ENCODE measurements around the gene FJX1.
A peak's percentile ranks its signal among the peaks of the same experiment; 100 is the strongest.

The FJX1 gene

GRCh38 chr11:35617687-35618496 is at the start of gene FJX1:
Gene FJX1 (plus strand): TSS chr11:35618460. CDS start chr11:35618637, 177 bp downstream.
- DNase-seq (ENCODE audit: low read depth): peak; percentile 97

- DNase-seq (ENCODE audit: low read depth): no peak
These were observed 46.6 kb upstream of the FJX1 start for GRCh38 chr11:35571696-35572095.

GRCh38 chr11:35579557-35580396 is 38.5 kb upstream of the FJX1 start:
- DNase-seq (ENCODE audit: low read depth): peak; percentile 92

- no peak for DNase-seq (ENCODE audit: low read depth)
These were observed 37.9 kb upstream of the FJX1 start for GRCh38 chr11:35580397-35580781.

GRCh38 chr11:35582033-35582432 is 36.2 kb upstream of the FJX1 start:
- DNase-seq (ENCODE audit: low read depth): no peak

GRCh38 chr11:35583126-35583525 is 35.1 kb upstream of the FJX1 start:
- DNase-seq (ENCODE audit: low read depth): peak; percentile 48

GRCh38 chr11:35583843-35584242 is 34.4 kb upstream of the FJX1 start:
- no peak for DNase-seq (ENCODE audit: low read depth)

- peak; percentile 87 for DNase-seq (ENCODE audit: low read depth)
These were observed 33.9 kb upstream of the FJX1 start for GRCh38 chr11:35584321-35584720.

GRCh38 chr11:35585416-35585815 is 32.8 kb upstream of the FJX1 start:
- DNase-seq (ENCODE audit: low read depth): no peak

GRCh38 chr11:35586222-35586621 is 32.0 kb upstream of the FJX1 start:
- DNase-seq (ENCODE audit: low read depth): no peak

GRCh38 chr11:35587972-35588371 is 30.3 kb upstream of the FJX1 start:
- no peak for DNase-seq (ENCODE audit: low read depth)

- peak; percentile 74 for DNase-seq (ENCODE audit: low read depth)
These were observed 29.6 kb upstream of the FJX1 start for GRCh38 chr11:35588627-35589026.

- no peak for DNase-seq (ENCODE audit: low read depth)
These were observed 29.0 kb upstream of the FJX1 start for GRCh38 chr11:35589281-35589680.

- peak; percentile 57 for DNase-seq (ENCODE audit: low read depth)
These were observed 27.8 kb upstream of the FJX1 start for GRCh38 chr11:35590412-35590811.

GRCh38 chr11:35593143-35593542 is 25.1 kb upstream of the FJX1 start:
- peak; percentile 70 for DNase-seq (ENCODE audit: low read depth)

GRCh38 chr11:35594680-35595079 is 23.6 kb upstream of the FJX1 start:
- no peak for DNase-seq (ENCODE audit: low read depth)

- no peak for DNase-seq (ENCODE audit: low read depth)
These were observed 19.8 kb upstream of the FJX1 start for GRCh38 chr11:35598254-35599125.

GRCh38 chr11:35600331-35600838 is 17.9 kb upstream of the FJX1 start:
- DNase-seq (ENCODE audit: low read depth): no peak

GRCh38 chr11:35602160-35602793 is 16.0 kb upstream of the FJX1 start:
- DNase-seq (ENCODE audit: low read depth): no peak

GRCh38 chr11:35602979-35603378 is 15.3 kb upstream of the FJX1 start:
- DNase-seq (ENCODE audit: low read depth): no peak

- no peak for DNase-seq (ENCODE audit: low read depth)
These were observed 12.6 kb upstream of the FJX1 start for GRCh38 chr11:35605706-35606105.
